SKM-1 treated with dmso at 0.1 percent for 144 hours (cell line): ENCODE measurements around the gene ZNF800.

ENCODE experiments used
- DNase-seq: peaks from one replicate; lab custom pipeline; 2025; ENCODE audit not compliant: unreplicated experiment; lab: John Stamatoyannopoulos, UW

The ZNF800 gene

GRCh38 chr7:127390817-127391590, 1.5 kb downstream of the ZNF800 start:
- no peak for DNase-seq

GRCh38 chr7:127390186-127390816, 2.2 kb downstream of the ZNF800 start:
- DNase-seq, result no peak

GRCh38 chr7:127389321-127389720, 3.2 kb downstream of the ZNF800 start:
- DNase-seq, result no peak

GRCh38 chr7:127387974-127388373, 4.5 kb downstream of the ZNF800 start:
- DNase-seq, result no peak

- no peak for DNase-seq
Measured at GRCh38 chr7:127383123-127383835, 9.2 kb downstream of the ZNF800 start.

- no peak for DNase-seq
Measured at GRCh38 chr7:127382301-127383085, 10.0 kb downstream of the ZNF800 start.

GRCh38 chr7:127380479-127380878, 12.0 kb downstream of the ZNF800 start:
- no peak for DNase-seq

GRCh38 chr7:127379642-127380041, 12.9 kb downstream of the ZNF800 start:
- DNase-seq, result no peak

- DNase-seq, result no peak
Measured at GRCh38 chr7:127378537-127378936, 14.0 kb downstream of the ZNF800 start.

GRCh38 chr7:127377425-127377824, 15.1 kb downstream of the ZNF800 start:
- DNase-seq, result no peak

- DNase-seq, result no peak
Measured at GRCh38 chr7:127375631-127376030, 16.9 kb downstream of the ZNF800 start.

GRCh38 chr7:127367679-127368078, 24.8 kb downstream of the ZNF800 start:
- DNase-seq, result no peak

GRCh38 chr7:127366680-127367079, 25.8 kb downstream of the ZNF800 start:
- no peak for DNase-seq

GRCh38 chr7:127365957-127366315, 26.6 kb downstream of the ZNF800 start:
- DNase-seq, result no peak

GRCh38 chr7:127365164-127365956, 27.1 kb downstream of the ZNF800 start:
- DNase-seq, result no peak

GRCh38 chr7:127362364-127363027, 30.0 kb downstream of the ZNF800 start:
- no peak for DNase-seq

- no peak for DNase-seq
Measured at GRCh38 chr7:127361736-127362135, 30.8 kb downstream of the ZNF800 start.

GRCh38 chr7:127359011-127359410, 33.5 kb downstream of the ZNF800 start:
- DNase-seq, result no peak

- no peak for DNase-seq
Measured at GRCh38 chr7:127353897-127354296, 38.6 kb downstream of the ZNF800 start.

GRCh38 chr7:127350586-127350985, 41.9 kb downstream of the ZNF800 start:
- no peak for DNase-seq
